H1 (cell line): Measurements from ENCODE around the gene PTPRO. TPM values are rescaled to one million over a fixed set of nuclear protein-coding genes. Genes with fewer than 3 reads are reported as not detected.

Experiments
- BRCA1 ChIP-seq: IDR thresholded peaks from 2 replicates; pipeline ENCODE4 v1.6.1; 2012; ENCODE audit warnings: low read depth, low read length, improper control_type of control experiment
- polyA plus RNA-seq, 7 experiments: library from polyadenylated mRNA; depleted of rRNA in 3 of 7; stranded (reverse) in 5 of 7; unstranded in 2 of 7; fragments of >200 nt in 5 of 7; fragments of 200-250 nt in 2 of 7; gene quantifications; 1 replicate in 5 of 7; 2 replicates in 1 of 7; 4 replicates in 1 of 7; pipeline versions ENCODE4 v1.2.1 to v1.2.3, GENCODE V29; 2011 to 2013; ENCODE audit warnings: missing spikeins in 2 of 7, mixed read lengths in 2 of 7
- total RNA-seq: library from RNA; stranded (reverse); fragmentation: NEBNext Ultra II Directional; extraction: Animal tissue kit (Norgen Biotek cat#: 25700); gene quantifications from 2 replicates; pipeline ENCODE4 v1.2.1, GENCODE V29; 2021

Gene PTPRO
- total and polyA plus RNA-seq, 2 of the 8 experiments (the other 6 are each of a cell fraction or from before 2014, with no cell fraction given): 0.73 to 1.7 TPM

GRCh38 chr12:15601210-15601800 is 279.0 kb downstream of the PTPRO start (continued):
- TF ChIP-seq BRCA1: no peak
